ENCODE data around the gene TSHZ3. TPM values are rescaled to one million over a fixed set of nuclear protein-coding genes. Genes with fewer than 3 reads are reported as not detected.

The TSHZ3 gene
- total RNA-seq, 4 donors from 2014 or later, result 1.6 to 4.0 (median 3.5) TPM

- TF ChIP-seq CTCF (IDR thresholded peaks at IDR 0.05) (no peak), POLR2A (IDR thresholded peaks at IDR 0.05) (no peak)
- H3K4me3 ChIP-seq (ENCODE audit: low read depth, poor library complexity, severe bottlenecking), result no peak overlapping the region
- no peak for DNase-seq (ENCODE audit: low spot score in 2 of 2)
- intact Hi-C loops (cut with DNase I; ENCODE audit: low total_unique reads), result no loop called here
- 94 to 99% methylated on average over 7 of the region's 7 CpGs for WGBS, 2 donors
Observed at GRCh38 chr19:31284621-31285020, 64.6 kb downstream of the TSHZ3 start.

DNA sequence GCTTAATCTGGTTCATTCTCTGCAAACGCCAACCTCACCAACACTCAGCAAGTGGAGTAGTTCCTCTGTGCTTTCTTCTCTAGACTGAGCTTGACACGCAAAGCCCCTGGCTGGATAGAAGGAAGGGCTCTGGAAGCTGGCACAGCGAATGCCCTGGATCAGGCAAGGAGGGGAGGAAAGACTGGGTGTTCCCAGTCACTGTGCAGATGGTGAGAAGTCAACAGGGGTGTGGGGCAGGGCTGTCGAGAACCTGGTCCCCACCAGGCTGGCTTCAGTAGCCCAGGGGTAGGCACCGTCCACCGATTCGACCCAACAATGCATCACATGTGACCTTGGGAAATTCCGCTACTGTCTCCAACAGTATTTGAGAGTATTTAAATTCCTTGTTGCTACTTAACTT, 65.5 kb downstream of the TSHZ3 start:
- TF ChIP-seq CTCF (IDR thresholded peaks at IDR 0.05) (no peak), POLR2A (IDR thresholded peaks at IDR 0.05) (no peak)
- intact Hi-C loops (cut with DNase I; ENCODE audit: low total_unique reads), result no loop called here
- H3K4me3 ChIP-seq (ENCODE audit: low read depth, poor library complexity, severe bottlenecking), result no peak overlapping the region
- WGBS, 2 donors, result 94% methylated on average over 8 of the region's 8 CpGs
- DNase-seq (ENCODE audit: low spot score in 2 of 2), result no peak

- WGBS, 2 donors, result 79 to 93% methylated on average over 4 of the region's 4 CpGs
- no peak for DNase-seq (ENCODE audit: low spot score in 2 of 2)
- TF ChIP-seq POLR2A (IDR thresholded peaks at IDR 0.05) (no peak), CTCF (IDR thresholded peaks at IDR 0.05) (no peak)
- no peak overlapping the region for H3K4me3 ChIP-seq (ENCODE audit: low read depth, poor library complexity, severe bottlenecking)
- intact Hi-C loops (cut with DNase I; ENCODE audit: low total_unique reads), result no loop called here
Observed at GRCh38 chr19:31282346-31282745, 66.9 kb downstream of the TSHZ3 start.

GRCh38 chr19:31280287-31281006, 68.8 kb downstream of the TSHZ3 start:
- no peak overlapping the region for H3K4me3 ChIP-seq (ENCODE audit: low read depth, poor library complexity, severe bottlenecking)
- DNase-seq (ENCODE audit: low spot score in 2 of 2), result no peak
- TF ChIP-seq POLR2A (IDR thresholded peaks at IDR 0.05) (no peak), CTCF (IDR thresholded peaks at IDR 0.05) (no peak)
- 84 to 85% methylated on average over 11 of the region's 11 CpGs for WGBS, 2 donors
- intact Hi-C loops (cut with DNase I; ENCODE audit: low total_unique reads), result no loop called here

GRCh38 chr19:31279436-31279765, 69.8 kb downstream of the TSHZ3 start:
- TF ChIP-seq POLR2A (IDR thresholded peaks at IDR 0.05) (no peak), CTCF (IDR thresholded peaks at IDR 0.05) (no peak)
- no peak for DNase-seq (ENCODE audit: low spot score in 2 of 2)
- intact Hi-C loops (cut with DNase I; ENCODE audit: low total_unique reads), result no loop called here
- H3K4me3 ChIP-seq (ENCODE audit: low read depth, poor library complexity, severe bottlenecking), result no peak overlapping the region
- WGBS, 2 donors, result 92 to 96% methylated on average over 16 of the region's 16 CpGs

Data from lower leg skin (tissue), 4 donors.